ENCODE results near the gene MYH14. TPM values are rescaled to one million over a fixed set of nuclear protein-coding genes. Genes with fewer than 3 reads are reported as not detected.
A peak's percentile ranks its signal among the peaks of the same experiment; 100 is the strongest.

MYH14 gene
- total and polyA plus RNA-seq, 9 of the 15 experiments (the other 6 are each of a cell fraction or from before 2014, with no cell fraction given) = 0.04 to 0.86 (median 0.19) TPM; not detected in 2

DNA sequence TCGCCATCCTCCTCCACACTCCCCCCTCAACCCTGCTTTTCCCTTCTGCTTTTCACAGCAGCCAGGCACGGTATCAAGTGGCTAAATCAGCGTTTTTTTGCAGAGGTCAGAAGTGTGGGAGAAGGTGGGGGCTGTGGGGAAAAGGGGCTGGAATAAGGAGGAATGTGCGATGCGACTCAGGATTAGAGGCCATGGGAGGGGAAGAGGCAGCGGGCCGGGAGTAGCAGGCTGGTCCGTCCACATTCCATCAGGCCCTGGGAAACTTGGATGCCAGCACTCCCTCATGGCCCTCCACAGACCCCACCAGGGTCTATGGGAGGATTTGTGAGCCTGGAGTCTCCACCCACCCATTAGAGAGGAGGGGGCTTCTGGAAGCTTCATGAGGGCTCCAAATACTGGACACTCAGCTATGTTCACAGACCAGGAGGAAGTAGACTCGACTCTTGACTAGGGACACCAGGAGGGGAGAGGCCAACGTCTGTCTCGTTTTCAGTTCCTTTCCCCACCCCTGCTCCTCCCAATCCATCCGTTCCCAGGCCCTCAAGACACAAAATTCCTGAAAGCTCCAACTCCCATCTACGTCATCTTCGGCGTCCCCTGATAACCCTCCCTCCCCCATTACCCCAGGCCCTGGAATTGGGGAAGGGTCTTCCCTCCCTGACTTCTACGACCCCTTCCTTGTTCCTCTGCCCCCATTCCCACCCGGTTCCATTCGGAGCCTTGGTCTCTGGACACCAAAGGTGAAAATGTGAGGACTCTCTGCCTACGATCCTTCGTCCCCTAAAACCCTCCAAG lies 129.0 kb downstream of the MYH14 start (continued):
- TF ChIP-seq, protein P1, sequence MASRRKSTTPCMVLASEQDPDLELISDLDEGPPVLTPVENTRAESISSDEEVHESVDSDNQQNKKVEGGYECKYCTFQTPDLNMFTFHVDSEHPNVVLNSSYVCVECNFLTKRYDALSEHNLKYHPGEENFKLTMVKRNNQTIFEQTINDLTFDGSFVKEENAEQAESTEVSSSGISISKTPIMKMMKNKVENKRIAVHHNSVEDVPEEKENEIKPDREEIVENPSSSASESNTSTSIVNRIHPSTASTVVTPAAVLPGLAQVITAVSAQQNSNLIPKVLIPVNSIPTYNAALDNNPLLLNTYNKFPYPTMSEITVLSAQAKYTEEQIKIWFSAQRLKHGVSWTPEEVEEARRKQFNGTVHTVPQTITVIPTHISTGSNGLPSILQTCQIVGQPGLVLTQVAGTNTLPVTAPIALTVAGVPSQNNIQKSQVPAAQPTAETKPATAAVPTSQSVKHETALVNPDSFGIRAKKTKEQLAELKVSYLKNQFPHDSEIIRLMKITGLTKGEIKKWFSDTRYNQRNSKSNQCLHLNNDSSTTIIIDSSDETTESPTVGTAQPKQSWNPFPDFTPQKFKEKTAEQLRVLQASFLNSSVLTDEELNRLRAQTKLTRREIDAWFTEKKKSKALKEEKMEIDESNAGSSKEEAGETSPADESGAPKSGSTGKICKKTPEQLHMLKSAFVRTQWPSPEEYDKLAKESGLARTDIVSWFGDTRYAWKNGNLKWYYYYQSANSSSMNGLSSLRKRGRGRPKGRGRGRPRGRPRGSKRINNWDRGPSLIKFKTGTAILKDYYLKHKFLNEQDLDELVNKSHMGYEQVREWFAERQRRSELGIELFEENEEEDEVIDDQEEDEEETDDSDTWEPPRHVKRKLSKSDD (conservative IDR thresholded peaks at IDR 0.05; ENCODE audit: low read length) = no peak
- TF ChIP-seq MAZ (CRISPR knock-in tag; conservative IDR thresholded peaks at IDR 0.05 in 1 of 2, IDR thresholded peaks at IDR 0.05 in 1 of 2) = peak in 1 of 2 experiments; percentile 19; a peak in 1 of 4 replicates
- TF ChIP-seq ZNF316 (IDR thresholded peaks at IDR 0.05) = peak; percentile 79
- 0 out of 2 replicates have a peak, but pooled peaks have one; percentile 19 for TF ChIP-seq SMARCE1 (IDR thresholded peaks at IDR 0.05)
- TF ChIP-seq CHD1 (IDR thresholded peaks at IDR 0.05; ENCODE audit: low read length) = peak; percentile 61
- TF ChIP-seq, protein P2, sequence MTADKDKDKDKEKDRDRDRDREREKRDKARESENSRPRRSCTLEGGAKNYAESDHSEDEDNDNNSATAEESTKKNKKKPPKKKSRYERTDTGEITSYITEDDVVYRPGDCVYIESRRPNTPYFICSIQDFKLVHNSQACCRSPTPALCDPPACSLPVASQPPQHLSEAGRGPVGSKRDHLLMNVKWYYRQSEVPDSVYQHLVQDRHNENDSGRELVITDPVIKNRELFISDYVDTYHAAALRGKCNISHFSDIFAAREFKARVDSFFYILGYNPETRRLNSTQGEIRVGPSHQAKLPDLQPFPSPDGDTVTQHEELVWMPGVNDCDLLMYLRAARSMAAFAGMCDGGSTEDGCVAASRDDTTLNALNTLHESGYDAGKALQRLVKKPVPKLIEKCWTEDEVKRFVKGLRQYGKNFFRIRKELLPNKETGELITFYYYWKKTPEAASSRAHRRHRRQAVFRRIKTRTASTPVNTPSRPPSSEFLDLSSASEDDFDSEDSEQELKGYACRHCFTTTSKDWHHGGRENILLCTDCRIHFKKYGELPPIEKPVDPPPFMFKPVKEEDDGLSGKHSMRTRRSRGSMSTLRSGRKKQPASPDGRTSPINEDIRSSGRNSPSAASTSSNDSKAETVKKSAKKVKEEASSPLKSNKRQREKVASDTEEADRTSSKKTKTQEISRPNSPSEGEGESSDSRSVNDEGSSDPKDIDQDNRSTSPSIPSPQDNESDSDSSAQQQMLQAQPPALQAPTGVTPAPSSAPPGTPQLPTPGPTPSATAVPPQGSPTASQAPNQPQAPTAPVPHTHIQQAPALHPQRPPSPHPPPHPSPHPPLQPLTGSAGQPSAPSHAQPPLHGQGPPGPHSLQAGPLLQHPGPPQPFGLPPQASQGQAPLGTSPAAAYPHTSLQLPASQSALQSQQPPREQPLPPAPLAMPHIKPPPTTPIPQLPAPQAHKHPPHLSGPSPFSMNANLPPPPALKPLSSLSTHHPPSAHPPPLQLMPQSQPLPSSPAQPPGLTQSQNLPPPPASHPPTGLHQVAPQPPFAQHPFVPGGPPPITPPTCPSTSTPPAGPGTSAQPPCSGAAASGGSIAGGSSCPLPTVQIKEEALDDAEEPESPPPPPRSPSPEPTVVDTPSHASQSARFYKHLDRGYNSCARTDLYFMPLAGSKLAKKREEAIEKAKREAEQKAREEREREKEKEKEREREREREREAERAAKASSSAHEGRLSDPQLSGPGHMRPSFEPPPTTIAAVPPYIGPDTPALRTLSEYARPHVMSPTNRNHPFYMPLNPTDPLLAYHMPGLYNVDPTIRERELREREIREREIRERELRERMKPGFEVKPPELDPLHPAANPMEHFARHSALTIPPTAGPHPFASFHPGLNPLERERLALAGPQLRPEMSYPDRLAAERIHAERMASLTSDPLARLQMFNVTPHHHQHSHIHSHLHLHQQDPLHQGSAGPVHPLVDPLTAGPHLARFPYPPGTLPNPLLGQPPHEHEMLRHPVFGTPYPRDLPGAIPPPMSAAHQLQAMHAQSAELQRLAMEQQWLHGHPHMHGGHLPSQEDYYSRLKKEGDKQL (CRISPR knock-in tag; IDR thresholded peaks at IDR 0.05; ENCODE audit: borderline replicate concordance) = no peak
- TF ChIP-seq ZNF384 (IDR thresholded peaks at IDR 0.05; ENCODE audit: low read depth, low read length) = peak; percentile 66
- TF ChIP-seq ZNF76 (CRISPR knock-in tag; IDR thresholded peaks at IDR 0.05; ENCODE audit: borderline replicate concordance) = no peak

Measured in K562 (cell line).